ENCODE data around the gene ARHGAP1. TPM values are rescaled to one million over a fixed set of nuclear protein-coding genes. Genes with fewer than 3 reads are reported as not detected.

ARHGAP1 gene
- total RNA-seq (2014; rRNA removed; shearing (Covaris generic)), result 14.9 and 19.6 TPM in 2 replicates

DNA sequence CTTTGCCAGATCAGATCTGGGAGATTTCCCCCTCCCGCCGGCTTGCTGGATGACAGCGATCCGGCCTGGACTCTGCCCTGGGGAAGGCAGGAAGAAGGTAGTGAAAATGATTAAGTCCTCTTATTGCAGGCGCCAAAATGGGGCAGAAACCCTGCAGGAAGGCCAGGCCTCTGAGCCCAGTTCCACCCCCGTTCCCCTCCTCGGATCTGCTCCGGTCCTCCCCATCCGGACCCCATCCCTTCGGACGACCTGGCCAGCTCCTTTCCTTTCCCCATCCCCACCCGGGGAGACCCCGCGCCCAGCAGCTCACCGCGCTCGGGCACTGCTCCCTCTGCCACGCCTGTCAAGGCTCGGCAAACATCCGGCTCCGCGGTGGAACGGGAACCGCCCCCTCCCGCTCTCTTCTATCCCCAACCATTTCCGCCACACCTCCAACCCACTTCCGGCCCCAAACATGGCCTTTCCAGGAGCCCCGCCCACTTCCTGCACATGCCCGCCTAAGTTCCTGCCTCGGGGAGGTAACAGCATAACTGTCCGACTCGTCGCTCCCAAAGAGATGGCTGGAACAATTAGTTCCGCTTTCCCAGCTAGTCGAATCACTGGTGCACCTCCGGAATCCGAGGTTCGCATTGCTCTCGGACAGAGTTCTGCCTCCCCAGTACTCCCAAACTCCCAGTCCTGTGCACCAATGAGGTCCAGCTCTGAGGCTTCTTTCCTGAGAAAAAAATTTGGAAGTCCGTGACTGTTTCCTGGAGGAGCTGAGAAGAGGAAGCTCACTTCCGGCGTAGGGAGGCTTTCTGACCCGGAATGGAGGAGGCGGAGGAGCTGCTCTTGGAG lies at the start of gene ARHGAP1, which contains the start of gene ZNF408:
ARHGAP1 (minus strand) TSS at position 379 of the 837 bp plus-strand sequence. CDS start 4,512 bp downstream, outside the sequence.
ZNF408 (plus strand) TSS at position 791 of the 837 bp plus-strand sequence; CDS start at position 808, 17 bp downstream.
- H3K27ac ChIP-seq, result peak within 1 kb of the TSS; percentile 89
- no peaks in the 10 kb centered on the region; the same call in 1 of the 2 replicates for H3K4me1 ChIP-seq (replicated peaks)
- H3K36me3 ChIP-seq, result peaks cover 60% of the 10 kb centered on the region
- no peaks in the 10 kb centered on the region for H3K27me3 ChIP-seq (replicated peaks)
- peak within 1 kb of the TSS; percentile 58 for H3K4me3 ChIP-seq
- no peaks in the 10 kb centered on the region for H3K9me3 ChIP-seq (replicated peaks)
- DNase-seq (ENCODE audit: low read depth in 1 of 2, low spot score in 2 of 2), result peak; percentile 99

DNA sequence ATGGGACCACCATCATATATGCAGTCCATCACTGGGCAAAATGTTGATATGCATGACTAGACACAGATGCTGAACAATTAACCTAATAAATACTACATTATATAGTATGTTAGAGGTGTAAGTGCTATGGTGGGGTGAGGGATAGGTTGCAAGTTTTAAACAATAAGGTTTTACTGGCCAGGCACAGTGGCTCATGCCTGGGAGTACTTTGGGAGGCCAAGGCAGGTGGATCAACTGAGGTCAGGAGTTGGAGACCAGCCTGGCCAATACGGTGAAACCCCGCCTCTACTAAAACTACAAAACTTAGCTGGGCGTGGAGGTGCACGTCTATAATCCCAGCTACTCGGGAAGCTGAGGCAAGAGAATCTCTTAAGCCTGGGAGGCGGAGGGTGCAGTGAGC lies 46.7 kb upstream of the ARHGAP1 start:
- Histone ChIP-seq H3K9me3 (replicated peaks) (no peaks in the 10 kb centered on the region), H3K4me1 (replicated peaks) (no peaks in the 10 kb centered on the region), H3K36me3 (peaks cover 97% of the 10 kb centered on the region), H3K4me3 (no peak overlapping the region), H3K27me3 (replicated peaks) (no peaks in the 10 kb centered on the region), H3K27ac (no peak overlapping the region)
- DNase-seq (ENCODE audit: low read depth in 1 of 2, low spot score in 2 of 2), result no peak

DNA sequence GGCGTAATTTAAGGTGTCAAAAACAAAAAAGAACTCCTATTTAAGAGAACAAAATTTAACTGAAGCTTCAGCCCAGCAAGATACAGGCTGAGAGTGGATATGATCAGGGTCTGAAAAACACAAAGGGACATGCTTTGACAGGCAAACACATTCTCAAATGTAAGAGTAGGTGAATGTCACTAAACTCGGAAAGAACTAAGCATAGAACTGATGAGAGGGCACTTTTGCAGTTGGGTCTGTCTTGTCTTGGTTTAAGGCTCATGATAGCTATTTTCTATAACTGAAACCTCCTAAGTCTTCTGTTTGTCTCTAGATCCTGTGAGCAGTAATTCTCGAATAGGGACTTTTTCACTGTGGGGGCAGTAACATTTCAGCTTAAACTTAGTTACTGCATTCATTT lies 45.6 kb upstream of the ARHGAP1 start:
- Histone ChIP-seq H3K27me3 (replicated peaks) (no peaks in the 10 kb centered on the region), H3K27ac (no peak overlapping the region), H3K9me3 (replicated peaks) (no peaks in the 10 kb centered on the region), H3K4me1 (replicated peaks) (no peaks in the 10 kb centered on the region), H3K4me3 (no peak overlapping the region), H3K36me3 (peaks cover 100% of the 10 kb centered on the region)
- DNase-seq (ENCODE audit: low read depth in 1 of 2, low spot score in 2 of 2), result no peak

DNA sequence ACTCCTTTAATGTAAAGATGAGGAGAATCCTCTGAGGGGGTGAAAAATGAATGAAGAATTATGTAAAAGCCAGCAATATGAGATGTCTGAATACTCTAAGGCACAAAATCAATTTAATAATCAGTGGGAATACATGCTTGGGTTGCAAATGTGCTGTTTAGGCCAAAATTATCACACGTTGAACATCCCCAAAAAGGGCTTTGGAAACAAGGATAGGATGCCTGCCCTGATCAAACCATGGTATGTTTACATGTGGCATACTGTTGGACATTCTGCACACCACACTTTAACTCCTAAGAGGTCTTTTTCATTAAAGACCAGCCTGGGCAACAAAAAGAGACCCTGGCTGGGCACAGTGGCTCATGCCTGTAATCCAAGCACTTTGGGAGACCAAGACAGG lies 44.9 kb upstream of the ARHGAP1 start:
- no peaks in the 10 kb centered on the region for H3K27me3 ChIP-seq (replicated peaks)
- peaks cover 99% of the 10 kb centered on the region for H3K36me3 ChIP-seq
- no peaks in the 10 kb centered on the region for H3K9me3 ChIP-seq (replicated peaks)
- H3K27ac ChIP-seq, result no peak overlapping the region
- H3K4me1 ChIP-seq (replicated peaks), result no peaks in the 10 kb centered on the region
- no peak for DNase-seq (ENCODE audit: low read depth in 1 of 2, low spot score in 2 of 2)
- H3K4me3 ChIP-seq, result no peak overlapping the region

DNA sequence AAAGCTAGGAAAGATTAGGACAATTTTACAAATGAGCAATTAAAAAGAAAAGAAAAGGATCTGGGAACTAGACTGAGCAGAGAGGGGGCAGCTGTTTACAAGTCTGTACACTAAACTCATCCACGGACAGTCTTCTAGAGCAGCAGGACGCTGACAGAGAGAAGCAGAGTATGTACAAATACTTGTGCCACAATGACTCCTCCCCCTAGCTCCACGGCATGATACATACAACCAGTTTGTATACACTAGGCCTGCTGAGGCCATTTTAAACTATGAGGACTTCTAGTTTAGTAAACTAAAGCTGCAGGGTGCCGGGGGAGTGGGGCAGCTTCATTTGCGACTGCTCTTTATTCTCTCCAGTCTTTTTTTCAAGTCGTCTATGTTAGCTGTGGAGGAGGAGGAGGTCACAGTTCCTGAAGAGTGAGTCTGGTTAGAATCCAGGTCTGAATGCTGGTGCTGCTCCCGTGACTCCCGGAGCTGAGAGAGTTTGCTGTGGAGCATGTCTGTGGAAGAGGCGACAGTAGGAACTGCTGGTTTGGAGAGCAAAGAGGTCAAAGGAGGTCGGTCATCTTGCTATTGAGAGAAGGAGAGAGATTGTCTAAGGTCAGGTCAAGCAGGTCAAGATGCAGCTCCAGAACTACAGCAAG lies 43.4 kb upstream of the ARHGAP1 start:
- no peak overlapping the region for H3K27ac ChIP-seq
- no peaks in the 10 kb centered on the region for H3K4me1 ChIP-seq (replicated peaks)
- no peaks in the 10 kb centered on the region for H3K27me3 ChIP-seq (replicated peaks)
- H3K4me3 ChIP-seq, result no peak overlapping the region
- H3K9me3 ChIP-seq (replicated peaks), result no peaks in the 10 kb centered on the region
- DNase-seq (ENCODE audit: low read depth in 1 of 2, low spot score in 2 of 2), result no peak
- H3K36me3 ChIP-seq, result peaks cover 85% of the 10 kb centered on the region

DNA sequence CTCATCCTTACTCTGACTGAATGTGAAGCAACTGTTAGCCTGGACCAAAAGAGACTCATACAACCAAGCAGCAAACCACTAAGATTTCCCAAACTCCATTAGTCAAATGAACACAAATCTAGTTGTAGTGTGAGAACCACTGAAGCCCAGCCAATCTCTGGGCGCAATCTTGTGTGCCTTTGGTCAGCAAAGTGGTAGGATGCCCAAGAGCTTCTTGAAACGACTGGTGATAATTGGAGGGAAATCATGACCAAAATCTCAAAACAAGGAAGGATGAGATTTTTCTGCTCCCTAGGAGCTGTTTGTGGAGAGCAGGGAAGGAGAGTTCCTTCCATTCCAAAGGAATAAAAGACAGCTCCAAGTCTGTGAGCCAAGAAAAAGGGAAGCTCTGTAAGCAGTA lies 42.6 kb upstream of the ARHGAP1 start:
- Histone ChIP-seq H3K27ac (no peak overlapping the region), H3K4me1 (replicated peaks) (no peaks in the 10 kb centered on the region), H3K27me3 (replicated peaks) (no peaks in the 10 kb centered on the region), H3K9me3 (replicated peaks) (no peaks in the 10 kb centered on the region), H3K36me3 (peaks cover 77% of the 10 kb centered on the region), H3K4me3 (no peak overlapping the region)
- no peak for DNase-seq (ENCODE audit: low read depth in 1 of 2, low spot score in 2 of 2)

DNA sequence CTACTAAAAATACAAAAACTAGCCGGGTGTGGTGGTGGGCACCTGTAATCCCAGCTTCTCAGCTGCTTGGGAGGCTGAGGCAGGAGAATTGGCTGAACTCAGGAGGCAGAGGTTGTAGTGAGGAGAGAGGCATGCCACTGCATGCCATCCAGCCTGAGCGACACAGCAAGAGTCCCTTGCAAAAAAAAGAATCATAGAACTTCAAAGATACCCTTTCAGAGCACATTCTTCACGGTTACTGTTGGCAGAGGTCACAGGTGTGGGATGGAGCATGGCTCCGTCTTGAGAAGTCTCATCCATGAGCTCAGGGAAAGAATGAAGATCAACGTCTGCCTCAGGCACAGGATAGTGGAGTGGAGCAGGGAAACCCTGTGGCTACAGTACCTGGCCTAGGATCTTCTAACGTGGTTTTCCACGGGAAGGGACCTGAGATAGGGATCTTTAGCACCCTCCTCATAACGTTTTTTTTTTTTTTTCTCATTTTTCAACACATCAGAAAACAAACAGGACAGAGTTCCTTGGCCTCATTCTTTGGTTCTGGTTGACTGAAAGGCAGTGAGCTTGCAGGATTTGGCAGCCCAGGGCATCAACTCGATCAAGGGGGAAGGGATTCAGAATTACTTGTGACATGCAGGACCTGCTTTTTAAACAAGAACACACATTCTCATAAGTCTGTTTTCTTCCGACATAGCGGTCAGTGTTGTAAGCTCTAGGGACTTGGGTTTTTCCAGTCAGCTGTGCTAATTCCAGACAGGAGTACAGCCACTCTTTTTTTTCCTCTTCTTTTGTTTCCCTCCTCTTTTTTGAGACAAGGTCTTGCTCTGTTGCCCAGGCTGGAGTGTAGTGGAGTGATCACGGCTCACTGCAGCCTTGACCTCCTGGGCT lies 41.4 kb upstream of the ARHGAP1 start:
- no peaks in the 10 kb centered on the region; the same call in 1 of the 2 replicates for H3K4me1 ChIP-seq (replicated peaks)
- H3K4me3 ChIP-seq, result no peak overlapping the region
- H3K9me3 ChIP-seq (replicated peaks), result no peaks in the 10 kb centered on the region
- no peak for DNase-seq (ENCODE audit: low read depth in 1 of 2, low spot score in 2 of 2)
- no peak overlapping the region for H3K27ac ChIP-seq
- peaks cover 65% of the 10 kb centered on the region for H3K36me3 ChIP-seq
- H3K27me3 ChIP-seq (replicated peaks), result no peaks in the 10 kb centered on the region

DNA sequence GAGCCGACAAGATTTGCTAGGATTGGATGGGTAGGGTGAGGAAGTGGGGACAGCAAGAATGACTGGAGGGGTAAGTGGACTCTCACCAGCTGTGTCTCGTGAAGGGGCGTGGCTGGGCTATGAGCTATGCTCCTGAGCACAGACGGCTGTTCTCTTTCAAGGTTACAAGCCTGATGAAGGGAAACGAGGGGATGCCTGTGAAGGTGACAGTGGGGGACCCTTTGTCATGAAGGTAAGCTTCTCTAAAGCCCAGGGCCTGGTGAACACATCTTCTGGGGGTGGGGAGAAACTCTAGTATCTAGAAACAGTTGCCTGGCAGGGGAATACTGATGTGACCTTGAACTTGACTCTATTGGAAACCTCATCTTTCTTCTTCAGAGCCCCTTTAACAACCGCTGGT lies 38.5 kb upstream of the ARHGAP1 start:
- Histone ChIP-seq H3K36me3 (peaks cover 36% of the 10 kb centered on the region), H3K27ac (no peak overlapping the region), H3K9me3 (replicated peaks) (no peaks in the 10 kb centered on the region), H3K27me3 (replicated peaks) (no peaks in the 10 kb centered on the region), H3K4me3 (no peak overlapping the region), H3K4me1 (replicated peaks) (peaks cover 5% of the 10 kb centered on the region)
- no peak for DNase-seq (ENCODE audit: low read depth in 1 of 2, low spot score in 2 of 2)

DNA sequence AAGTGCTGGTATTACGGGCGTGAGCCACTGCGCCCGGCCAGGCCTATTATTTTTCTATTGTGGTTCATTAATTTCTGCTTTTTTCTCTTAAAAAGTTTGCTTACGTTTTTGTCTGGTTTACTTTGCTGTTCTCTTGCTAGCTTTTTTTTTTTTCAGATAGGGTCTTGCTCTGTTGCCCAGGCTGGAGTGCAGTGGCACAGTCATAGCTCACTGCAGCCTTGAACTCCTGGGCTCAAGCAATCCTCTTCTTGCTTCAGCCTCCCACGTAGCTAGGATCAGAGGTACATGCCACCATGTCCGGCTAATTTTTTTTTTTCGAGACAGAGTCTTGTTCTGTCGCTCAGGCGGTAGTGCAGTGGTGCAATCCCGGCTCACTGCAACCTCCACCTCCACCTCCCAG lies 37.3 kb upstream of the ARHGAP1 start:
- DNase-seq (ENCODE audit: low read depth in 1 of 2, low spot score in 2 of 2), result no peak
- H3K27me3 ChIP-seq (replicated peaks), result no peaks in the 10 kb centered on the region
- H3K36me3 ChIP-seq, result peaks cover 24% of the 10 kb centered on the region
- H3K4me1 ChIP-seq (replicated peaks), result peaks cover 5% of the 10 kb centered on the region
- no peaks in the 10 kb centered on the region for H3K9me3 ChIP-seq (replicated peaks)
- no peak overlapping the region for H3K4me3 ChIP-seq
- H3K27ac ChIP-seq, result no peak overlapping the region

DNA sequence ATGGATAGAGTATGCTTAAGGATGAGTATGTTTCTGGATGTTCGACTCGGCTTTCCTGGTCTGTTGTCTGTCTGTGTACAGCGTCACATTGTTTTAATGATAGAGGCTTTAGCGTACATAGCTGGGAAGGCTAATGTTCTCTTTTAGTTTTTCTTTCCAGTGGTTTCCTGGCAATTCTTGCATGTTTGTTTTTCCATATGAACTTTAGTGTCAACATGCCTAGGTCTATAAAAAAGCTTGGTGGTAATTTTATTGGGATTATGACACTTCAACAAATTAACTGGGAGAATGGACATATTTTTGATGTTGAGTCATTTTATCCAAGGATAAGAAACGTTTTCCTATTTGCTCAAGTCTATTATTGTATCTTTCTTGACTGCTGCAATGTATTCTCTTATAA lies 36.2 kb upstream of the ARHGAP1 start:
- Histone ChIP-seq H3K36me3 (peaks cover 13% of the 10 kb centered on the region), H3K27ac (no peak overlapping the region), H3K4me1 (replicated peaks) (peaks cover 5% of the 10 kb centered on the region), H3K27me3 (replicated peaks) (no peaks in the 10 kb centered on the region), H3K9me3 (replicated peaks) (no peaks in the 10 kb centered on the region), H3K4me3 (no peak overlapping the region)
- DNase-seq (ENCODE audit: low read depth in 1 of 2, low spot score in 2 of 2), result peak in 1 of 2 experiments; percentile 20

DNA sequence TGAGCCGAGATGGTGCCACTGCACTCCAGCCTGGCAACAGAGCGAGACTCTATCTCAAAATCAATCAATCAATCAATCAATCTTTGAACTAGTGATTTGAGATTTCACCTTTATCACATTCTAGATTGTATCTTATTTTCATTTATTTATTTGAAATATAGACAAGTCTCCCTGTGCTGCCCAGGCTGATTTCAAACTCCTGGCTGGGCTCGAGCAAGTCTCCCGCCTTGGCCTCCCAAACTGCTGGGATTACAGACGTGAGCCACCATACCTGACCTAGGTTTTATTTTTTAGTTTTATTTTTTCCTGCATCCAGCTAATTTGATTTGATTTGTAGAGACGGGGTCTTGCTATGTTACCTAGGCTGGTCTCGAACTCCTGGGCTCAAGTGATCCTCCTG lies 35.7 kb upstream of the ARHGAP1 start:
- peaks cover 8% of the 10 kb centered on the region for H3K36me3 ChIP-seq

DNA sequence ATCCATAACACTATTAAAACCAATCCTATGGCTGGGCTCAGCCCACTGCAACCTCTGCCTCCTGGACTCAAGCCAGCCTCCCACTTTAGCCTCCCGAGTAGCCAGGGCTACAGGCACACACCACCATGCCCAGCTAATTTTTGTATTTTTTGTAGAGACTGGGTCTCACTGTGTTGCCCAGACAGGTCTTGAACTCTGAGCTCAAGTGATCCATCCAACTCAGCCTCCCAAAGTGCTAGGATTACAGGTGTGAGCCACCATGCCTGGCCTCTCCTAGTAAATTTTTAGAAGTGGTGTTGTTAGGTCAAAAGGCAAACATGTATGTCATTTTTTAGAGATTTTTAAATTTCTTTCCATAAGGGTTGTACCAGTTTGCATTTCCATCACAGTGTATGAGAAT lies 32.8 kb upstream of the ARHGAP1 start:
- Histone ChIP-seq H3K27ac (no peak overlapping the region), H3K4me3 (no peak overlapping the region), H3K27me3 (replicated peaks) (no peaks in the 10 kb centered on the region), H3K9me3 (replicated peaks) (no peaks in the 10 kb centered on the region), H3K36me3 (no peaks in the 10 kb centered on the region), H3K4me1 (replicated peaks) (peaks cover 5% of the 10 kb centered on the region)
- no peak for DNase-seq (ENCODE audit: low read depth in 1 of 2, low spot score in 2 of 2)

More for the DNA sequence above, 35.7 kb upstream of the ARHGAP1 start:
- Histone ChIP-seq H3K4me1 (replicated peaks) (peaks cover 5% of the 10 kb centered on the region), H3K27me3 (replicated peaks) (no peaks in the 10 kb centered on the region), H3K27ac (no peak overlapping the region), H3K9me3 (replicated peaks) (no peaks in the 10 kb centered on the region), H3K4me3 (no peak overlapping the region)
- no peak for DNase-seq (ENCODE audit: low read depth in 1 of 2, low spot score in 2 of 2)

DNA sequence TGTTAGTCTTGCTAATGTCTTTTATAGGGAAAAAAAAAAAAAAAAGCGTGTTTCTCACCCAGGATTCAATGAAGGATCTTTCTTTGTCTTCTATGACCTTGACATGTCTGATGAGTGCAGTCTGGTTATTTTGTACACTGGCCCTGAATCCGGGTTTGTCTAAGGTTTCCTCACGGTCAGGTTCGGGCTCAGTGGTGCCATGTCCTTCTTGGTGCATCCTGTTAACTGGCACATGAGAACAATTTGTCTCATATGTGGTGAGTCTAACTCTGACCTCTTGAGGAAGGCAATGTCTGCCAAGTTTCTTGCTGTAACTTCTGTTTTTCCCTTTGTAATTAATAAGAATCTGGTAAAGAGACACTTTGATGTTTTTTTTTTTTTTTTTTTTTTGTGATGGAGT lies 31.1 kb upstream of the ARHGAP1 start:
- H3K4me1 ChIP-seq (replicated peaks), result peaks cover 2% of the 10 kb centered on the region
- no peaks in the 10 kb centered on the region for H3K27me3 ChIP-seq (replicated peaks)
- no peak for DNase-seq (ENCODE audit: low read depth in 1 of 2, low spot score in 2 of 2)
- H3K27ac ChIP-seq, result no peak overlapping the region
- no peaks in the 10 kb centered on the region for H3K36me3 ChIP-seq
- H3K4me3 ChIP-seq, result no peak overlapping the region
- H3K9me3 ChIP-seq (replicated peaks), result no peaks in the 10 kb centered on the region

Data from SJSA1 (cell line).